K562 (cell line): ENCODE results near the gene FANCD2. TPM values are rescaled to one million over a fixed set of nuclear protein-coding genes. Genes with fewer than 3 reads are reported as not detected.
A peak's percentile ranks its signal among the peaks of the same experiment; 100 is the strongest.

Experiments
- MAX ChIP-seq: sonication (generic); formaldehyde crosslinking; IDR thresholded peaks from 2 replicates; pipeline ENCODE4 v1.9.0; 2022; ENCODE audit warnings: mild to moderate bottlenecking, missing genetic modification reagents
- NR2C2 ChIP-seq, 2 experiments: fragments of 200-800 bp in 1 of 2; sonication (Bioruptor generic) in 1 of 2; sonication (generic) in 1 of 2; formaldehyde crosslinking in 1 of 2; IDR thresholded peaks; 2 replicates each; pipeline versions ENCODE4 v1.6.1 to v1.8.0; 2016 to 2022; ENCODE audit warnings: mild to moderate bottlenecking in 1 of 2, missing compliant biosample characterization in 1 of 2, missing genetic modification characterization in 1 of 2, missing genetic modification reagents in 1 of 2
- POLR2A ChIP-seq: fragments of 450-650 bp; conservative IDR thresholded peaks from 2 replicates; pipeline ENCODE4 v1.6.1; 2016
- POLR3A ChIP-seq: IDR thresholded peaks from 2 replicates; pipeline ENCODE4 v1.6.1; 2011; ENCODE audit warnings: borderline replicate concordance, mild to moderate bottlenecking, moderate library complexity; ENCODE audit not compliant: insufficient read length, insufficient read depth; ENCODE audit errors: extremely low read depth
- SMAD4 ChIP-seq: fragments of 250-450 bp; sonication (Bioruptor Pico); conservative IDR thresholded peaks from 2 replicates; pipeline ENCODE4 v1.8.0; 2021; ENCODE audit warnings: inconsistent platforms, mild to moderate bottlenecking, moderate library complexity
- SMARCA5 ChIP-seq: fragments of 450-650 bp; IDR thresholded peaks from 2 replicates; pipeline ENCODE4 v1.6.1; 2016
- USF2 ChIP-seq: sonication (generic); formaldehyde crosslinking; IDR thresholded peaks from 2 replicates; pipeline ENCODE4 v1.5.0; 2020; ENCODE audit warnings: missing genetic modification reagents
- ZNF143 ChIP-seq: sonication (generic); formaldehyde crosslinking; IDR thresholded peaks from 2 replicates; pipeline ENCODE4 v1.9.0; 2022; ENCODE audit warnings: mild to moderate bottlenecking, missing genetic modification reagents
- ZNF24 ChIP-seq: fragments of 450-650 bp; IDR thresholded peaks from 2 replicates; pipeline ENCODE4 v1.6.1; 2016
- ZNF395 ChIP-seq: fragments of 200-800 bp; sonication (Bioruptor generic); IDR thresholded peaks from 2 replicates; pipeline ENCODE4 v1.6.1; 2017; ENCODE audit warnings: missing genetic modification characterization, missing compliant biosample characterization
- ZNF695 ChIP-seq: fragments of 450-650 bp; formaldehyde crosslinking; IDR thresholded peaks from 2 replicates; pipeline ENCODE4 v1.4.0; 2020; ENCODE audit warnings: mild to moderate bottlenecking, moderate library complexity
- ZNF77 ChIP-seq: fragments of 250-450 bp; sonication (Bioruptor Pico); IDR thresholded peaks from 2 replicates; pipeline ENCODE4 v1.5.0; 2020
- ZNF780A ChIP-seq: fragments of 250-450 bp; sonication (Bioruptor Pico); IDR thresholded peaks from 2 replicates; pipeline ENCODE4 v1.5.0; 2021; ENCODE audit warnings: mild to moderate bottlenecking
- ZNF785 ChIP-seq: fragments of 250-450 bp; sonication (Bioruptor Pico); IDR thresholded peaks from 2 replicates; pipeline ENCODE4 v1.4.0; 2020; ENCODE audit warnings: mild to moderate bottlenecking
- ZSCAN29 ChIP-seq: fragments of 450-650 bp; IDR thresholded peaks from 2 replicates; pipeline ENCODE4 v1.6.1; 2017
- polyA plus RNA-seq, 8 experiments: library from polyadenylated mRNA; depleted of rRNA in 4 of 8; stranded (reverse) in 5 of 8; unstranded in 3 of 8; fragments of >200 nt; fragmentation: Nextera tagmentation in 2 of 8; fragmentation: Illumina TruSeq in 1 of 8; extraction: Ambion mirVana in 2 of 8; extraction: Trizol in 1 of 8; gene quantifications; 2 replicates each; pipeline versions ENCODE4 v1.2.1 to v1.2.3, GENCODE V29; 2011 to 2014; ENCODE audit warnings: inconsistent platforms in 1 of 8, missing spikeins in 1 of 8
- total RNA-seq, 7 experiments: library from RNA; depleted of rRNA in 6 of 7; stranded (reverse); fragments of >200 nt in 6 of 7; fragmentation: Illumina TruSeq in 2 of 7; extraction: Trizol in 2 of 7; gene quantifications; 2 replicates each; pipeline versions ENCODE4 v1.2.1 to v1.2.3, GENCODE V29; 2011 to 2021; ENCODE audit warnings: low replicate concordance in 1 of 7

FANCD2 gene
- total and polyA plus RNA-seq, 9 of the 15 experiments (the other 6 are each of a cell fraction or from before 2014, with no cell fraction given): 59.4 to 137 (median 96.1) TPM

- TF ChIP-seq NR2C2 (CRISPR knock-in tag; IDR thresholded peaks at IDR 0.05) (no peak), NR2C2 (tag; IDR thresholded peaks at IDR 0.05) (peak; percentile 54; the same call in 1 of the 2 replicates), USF2 (no peak), SMAD4 (CRISPR knock-in tag) (no peak), ZNF77 (CRISPR knock-in tag) (no peak), ZNF24 (no peak), POLR2A (0 out of 2 replicates have a peak, but pooled peaks have one; percentile 19), ZNF785 (CRISPR knock-in tag) (no peak), ZNF395 (0 out of 2 replicates have a peak, but pooled peaks have one; percentile 38), ZNF780A (CRISPR knock-in tag) (no peak), ZSCAN29 (0 out of 2 replicates have a peak, but pooled peaks have one; percentile 17), SMARCA5 (peak; percentile 68), ZNF695 (no peak), MAX (CRISPR knock-in tag) (peak; percentile 26; the same call in 1 of the 2 replicates), POLR3A (no peak), ZNF143 (CRISPR knock-in tag) (no peak)
Observed at GRCh38 chr3:9980251-9980650, 46.0 kb upstream of the FANCD2 start (continued).
